ENCODE results near the gene LRRC3C.

DNA sequence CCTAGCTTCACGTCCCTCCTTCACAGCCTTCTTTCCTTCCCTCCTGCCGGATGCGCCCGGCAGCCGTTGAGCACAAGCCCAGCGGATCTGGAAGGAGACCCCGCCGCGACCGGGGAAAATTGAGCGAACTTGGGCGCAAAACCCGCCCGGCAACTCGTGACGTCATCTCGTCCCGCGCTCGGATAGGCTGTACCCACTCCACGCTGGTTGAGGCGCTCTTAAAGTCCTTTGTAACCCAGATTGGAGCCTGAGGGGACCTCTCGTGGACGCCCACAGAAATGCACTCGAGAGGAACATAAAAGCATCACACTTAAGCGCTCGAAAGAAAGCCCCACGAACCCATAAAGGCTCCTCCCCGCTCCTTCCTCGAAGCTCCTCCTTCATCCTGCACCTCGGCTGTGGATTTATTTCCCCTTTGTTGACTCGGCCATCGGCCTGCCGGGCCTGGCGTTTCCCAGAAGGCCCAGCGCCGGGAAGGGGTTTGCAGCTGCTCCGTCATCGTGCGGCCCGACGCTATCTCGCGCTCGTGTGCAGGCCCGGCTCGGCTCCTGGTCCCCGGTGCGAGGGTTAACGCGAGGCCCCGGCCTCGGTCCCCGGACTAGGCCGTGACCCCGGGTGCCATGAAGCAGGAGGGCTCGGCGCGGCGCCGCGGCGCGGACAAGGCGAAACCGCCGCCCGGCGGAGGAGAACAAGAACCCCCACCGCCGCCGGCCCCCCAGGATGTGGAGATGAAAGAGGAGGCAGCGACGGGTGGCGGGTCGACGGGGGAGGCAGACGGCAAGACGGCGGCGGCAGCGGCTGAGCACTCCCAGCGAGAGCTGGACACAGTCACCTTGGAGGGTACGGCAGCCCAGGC, 53.0 kb downstream of the LRRC3C start, which contains the start of gene PSMD3:
- peak; percentile 76 for TF ChIP-seq CTCF (IDR thresholded peaks at IDR 0.05)
- no peak for TF ChIP-seq EZH2 (IDR thresholded peaks at IDR 0.05; ENCODE audit: borderline replicate concordance, insufficient read depth, low read depth, low read length, poor library complexity, severe bottlenecking)

All from B cell (primary cell).